LNCaP clone FGC (cell line): Measurements from ENCODE around the gene TRAPPC2L.

ENCODE experiments used
- DNase-seq: peaks from one replicate; pipeline ENCODE4 v3.0.0-alpha.2; 2011; ENCODE audit warnings: low read depth
- H3K4me3 ChIP-seq: 2 replicates; pipeline ENCODE4 v1.5.1; 2011; ENCODE audit warnings: mild to moderate bottlenecking, low read depth, low read length, control low read depth
- TF ChIP-seq, protein P1 (sequence below): IDR thresholded peaks from 2 replicates; pipeline ENCODE4 v1.5.1; 2012; ENCODE audit warnings: mild to moderate bottlenecking; ENCODE audit not compliant: control insufficient read depth, insufficient read depth; ENCODE audit errors: extremely low read depth

The TRAPPC2L gene

DNA sequence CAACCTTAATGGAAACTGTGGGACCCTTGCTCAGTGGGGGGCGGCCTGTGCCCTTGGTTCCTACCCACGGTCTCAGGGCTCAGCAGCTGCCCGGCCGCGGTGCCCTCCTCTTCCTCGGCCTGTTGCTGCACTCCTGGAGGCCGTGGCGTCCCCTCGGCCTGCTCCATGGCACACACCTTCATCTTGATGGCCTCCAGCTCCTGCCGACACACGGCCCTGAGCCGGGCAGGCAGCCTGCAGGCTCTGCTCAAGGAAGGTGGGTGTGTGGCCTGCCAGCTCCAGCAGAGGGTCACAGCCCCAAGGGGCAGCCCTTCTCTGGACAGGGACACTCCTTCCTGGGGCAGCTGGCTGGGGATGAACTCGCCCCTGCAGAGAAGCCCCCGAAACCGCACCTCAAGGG lies 8.8 kb downstream of the TRAPPC2L start:
- TF ChIP-seq, protein P1, sequence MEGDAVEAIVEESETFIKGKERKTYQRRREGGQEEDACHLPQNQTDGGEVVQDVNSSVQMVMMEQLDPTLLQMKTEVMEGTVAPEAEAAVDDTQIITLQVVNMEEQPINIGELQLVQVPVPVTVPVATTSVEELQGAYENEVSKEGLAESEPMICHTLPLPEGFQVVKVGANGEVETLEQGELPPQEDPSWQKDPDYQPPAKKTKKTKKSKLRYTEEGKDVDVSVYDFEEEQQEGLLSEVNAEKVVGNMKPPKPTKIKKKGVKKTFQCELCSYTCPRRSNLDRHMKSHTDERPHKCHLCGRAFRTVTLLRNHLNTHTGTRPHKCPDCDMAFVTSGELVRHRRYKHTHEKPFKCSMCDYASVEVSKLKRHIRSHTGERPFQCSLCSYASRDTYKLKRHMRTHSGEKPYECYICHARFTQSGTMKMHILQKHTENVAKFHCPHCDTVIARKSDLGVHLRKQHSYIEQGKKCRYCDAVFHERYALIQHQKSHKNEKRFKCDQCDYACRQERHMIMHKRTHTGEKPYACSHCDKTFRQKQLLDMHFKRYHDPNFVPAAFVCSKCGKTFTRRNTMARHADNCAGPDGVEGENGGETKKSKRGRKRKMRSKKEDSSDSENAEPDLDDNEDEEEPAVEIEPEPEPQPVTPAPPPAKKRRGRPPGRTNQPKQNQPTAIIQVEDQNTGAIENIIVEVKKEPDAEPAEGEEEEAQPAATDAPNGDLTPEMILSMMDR, result no peak
- H3K4me3 ChIP-seq, result no peak overlapping the region
- no peak for DNase-seq

DNA sequence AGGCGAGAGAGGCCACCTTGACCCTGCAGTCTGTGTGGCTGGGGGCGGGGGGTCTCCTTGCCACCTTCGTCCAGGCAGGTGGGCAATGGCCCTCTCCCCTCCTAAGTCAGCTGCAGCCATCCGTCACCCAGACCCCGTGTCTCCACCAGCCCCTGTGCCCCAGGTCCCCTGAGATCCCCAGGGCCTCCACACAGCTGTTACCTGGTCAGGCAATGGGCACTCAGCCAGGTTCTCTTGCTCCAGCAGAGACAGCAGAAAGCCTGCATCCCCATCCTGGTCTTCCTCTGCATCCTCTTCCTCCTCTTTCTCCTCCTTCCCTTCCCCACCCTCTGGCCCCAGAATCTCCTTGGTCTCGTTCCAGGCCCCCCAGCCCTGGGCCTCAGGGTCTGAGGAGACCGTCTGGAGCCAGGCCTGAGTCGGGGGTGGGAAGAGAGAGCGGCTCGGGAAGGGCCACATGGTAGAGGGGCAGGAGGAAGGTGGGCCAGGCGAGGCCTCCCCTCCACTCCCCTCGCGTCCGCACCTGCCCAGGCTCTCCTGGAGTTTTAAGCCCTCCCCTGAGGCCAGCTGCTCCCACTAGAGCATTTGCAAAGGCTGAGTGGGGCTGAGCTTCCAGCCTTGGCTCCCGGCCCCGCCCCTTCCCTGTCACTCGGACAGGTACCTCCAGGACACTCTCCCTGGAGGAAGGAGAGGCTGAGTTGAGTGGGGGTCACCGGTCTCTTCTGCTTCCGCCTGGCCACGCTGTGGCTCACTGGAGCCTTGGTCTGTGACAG lies 9.4 kb downstream of the TRAPPC2L start, which contains the start of gene PABPN1L:
TSS of gene PABPN1L (minus strand) at position 510 of the 770 bp plus-strand sequence. CDS start at position 456, 54 bp downstream.
- H3K4me3 ChIP-seq, result no peak within 1 kb of the TSS
- TF ChIP-seq, protein P1, result no peak
- DNase-seq, result no peak

DNA sequence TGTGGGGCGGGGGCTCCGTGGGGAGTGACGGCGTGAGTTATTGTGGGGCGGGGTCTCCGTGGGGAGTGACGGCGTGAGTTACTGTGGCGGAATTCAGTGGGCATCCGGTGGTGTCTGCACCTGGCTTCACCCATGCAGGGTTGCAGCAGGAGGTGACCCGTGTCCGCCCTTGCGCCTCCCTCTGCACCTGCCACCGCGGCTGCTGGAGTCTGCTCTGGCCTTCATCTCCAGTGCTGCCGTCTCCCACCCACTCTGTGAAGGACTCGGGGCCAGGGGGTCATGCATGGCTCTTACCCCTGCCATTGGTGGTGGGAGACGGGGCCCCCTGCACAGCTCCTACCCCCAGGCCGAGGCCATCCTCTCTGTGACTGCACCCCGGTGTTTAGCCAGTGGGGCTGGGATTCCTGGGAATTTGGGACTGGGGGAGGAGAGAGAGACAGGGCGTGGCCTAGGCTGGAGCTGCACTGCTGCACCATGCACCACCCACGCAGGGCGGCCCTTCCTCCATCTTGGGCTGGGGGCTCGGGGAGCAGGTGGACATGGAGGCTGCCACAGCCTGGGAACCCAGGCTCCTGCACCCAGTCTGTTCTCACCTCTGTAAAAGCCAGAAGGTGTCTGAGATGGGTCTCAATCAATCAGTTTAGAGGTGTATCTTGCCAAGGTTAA lies 10.8 kb downstream of the TRAPPC2L start:
- no peak for DNase-seq
- TF ChIP-seq, protein P1, result no peak
- H3K4me3 ChIP-seq, result no peak overlapping the region

DNA sequence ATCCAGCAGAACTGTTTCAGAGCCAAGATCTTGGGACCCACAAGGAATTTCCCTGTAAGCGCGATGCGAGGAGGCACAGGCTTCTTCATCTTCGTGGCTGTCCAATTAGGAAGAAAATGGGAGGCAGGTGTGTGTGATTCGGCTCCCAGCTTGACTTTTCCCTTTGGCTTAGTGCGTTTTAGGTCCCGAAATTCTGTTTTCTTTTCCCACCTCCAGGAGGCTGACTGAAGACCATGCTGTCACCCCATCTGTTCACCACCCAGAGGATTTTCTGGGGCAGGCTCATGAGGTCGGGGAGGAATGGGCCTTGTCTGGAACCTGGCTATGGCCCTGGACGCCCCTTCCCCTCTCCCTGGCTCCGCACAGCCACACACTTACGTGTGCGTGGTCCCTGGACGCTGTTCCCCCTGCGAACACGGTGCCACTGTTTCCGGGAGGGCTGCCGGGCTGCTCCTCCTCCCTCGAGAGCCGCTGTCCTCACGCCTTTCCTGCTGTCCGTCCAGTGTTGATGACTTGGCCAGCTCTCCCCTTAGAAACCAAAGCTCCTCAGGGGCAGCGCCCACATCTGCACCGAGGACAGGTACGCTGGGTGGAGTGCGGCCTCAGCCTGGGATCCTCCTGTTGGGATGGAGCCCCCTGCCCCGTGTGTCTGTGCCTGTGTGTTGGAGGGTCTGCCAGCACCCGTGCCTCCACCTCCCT lies 12.2 kb downstream of the TRAPPC2L start:
- TF ChIP-seq, protein P1, result no peak
- no peak overlapping the region for H3K4me3 ChIP-seq
- no peak for DNase-seq

DNA sequence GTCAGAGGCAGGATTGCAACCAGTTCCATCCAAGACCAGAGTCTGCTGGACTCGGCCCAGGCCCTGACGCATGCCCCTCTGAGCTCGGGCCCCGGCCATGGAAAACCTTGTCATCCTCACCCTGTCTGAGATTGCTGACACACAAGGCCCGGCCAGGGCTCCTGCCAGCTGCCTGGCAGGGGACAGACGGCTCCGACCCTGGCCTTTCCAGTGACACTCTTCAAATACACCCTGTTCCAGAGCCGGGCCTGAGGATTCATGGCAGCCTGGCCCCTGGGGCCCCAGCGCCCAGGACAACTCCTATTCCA lies 12.7 kb downstream of the TRAPPC2L start:
- no peak overlapping the region for H3K4me3 ChIP-seq
- TF ChIP-seq, protein P1, result no peak
- no peak for DNase-seq

DNA sequence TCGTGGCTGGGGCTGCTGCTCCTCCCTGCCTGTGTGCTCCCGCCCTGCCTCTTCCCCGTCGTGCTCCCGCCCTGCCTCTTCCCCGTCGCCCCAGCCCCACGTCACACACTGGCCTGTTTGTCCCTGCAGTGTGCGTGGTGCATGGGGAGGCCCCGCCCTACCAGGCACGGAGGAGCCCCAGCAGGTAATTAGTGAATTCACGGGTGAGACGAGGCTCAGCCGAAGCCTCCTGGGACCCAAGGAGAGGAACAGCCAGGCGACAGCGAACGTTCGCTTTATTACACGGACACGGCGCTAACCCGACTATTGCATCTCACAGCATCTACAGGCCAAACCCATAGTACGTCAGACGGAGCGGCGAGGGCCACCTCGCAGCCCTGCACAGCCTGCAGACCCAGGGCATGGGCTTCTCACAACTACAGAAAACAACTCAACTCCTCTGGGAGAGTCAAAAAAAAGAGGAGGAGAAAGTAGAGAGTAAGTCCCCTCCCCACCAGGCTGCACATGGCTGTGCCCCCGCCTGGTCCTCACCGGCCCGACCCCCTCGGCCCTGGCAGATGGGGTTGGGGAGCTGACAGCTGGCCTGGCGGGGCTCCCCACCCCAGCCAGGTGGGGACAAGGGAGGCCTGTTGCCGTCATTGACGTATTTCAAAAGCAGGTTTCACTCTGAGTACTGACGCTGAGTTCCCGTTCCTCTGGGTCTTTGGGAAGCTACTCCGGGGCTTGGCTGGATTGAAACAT lies 13.9 kb downstream of the TRAPPC2L start:
- DNase-seq, result no peak
- H3K4me3 ChIP-seq, result no peak overlapping the region
- TF ChIP-seq, protein P1, result no peak
